NCI-H524 treated with DMSO at 0.1 percent for 48 hours (cell line): Measurements from ENCODE around the gene A3GALT2.

Experiments used
- DNase-seq: peaks from one replicate; lab custom pipeline; 2025; lab: John Stamatoyannopoulos, UW

A3GALT2 gene

GRCh38 chr1:33271666-33272505, 49.0 kb downstream of the A3GALT2 start:
- DNase-seq = no peak

- DNase-seq = no peak
Measured at GRCh38 chr1:33270808-33271465, 50.0 kb downstream of the A3GALT2 start.

- no peak for DNase-seq
Measured at GRCh38 chr1:33270379-33270778, 50.5 kb downstream of the A3GALT2 start.

- DNase-seq = no peak
Measured at GRCh38 chr1:33269621-33270020, 51.3 kb downstream of the A3GALT2 start.

- no peak for DNase-seq
Measured at GRCh38 chr1:33268927-33269610, 51.8 kb downstream of the A3GALT2 start.

- no peak for DNase-seq
Measured at GRCh38 chr1:33268457-33268856, 52.4 kb downstream of the A3GALT2 start.

GRCh38 chr1:33267468-33268205, 53.3 kb downstream of the A3GALT2 start:
- DNase-seq = no peak

- no peak for DNase-seq
Measured at GRCh38 chr1:33266766-33267165, 54.1 kb downstream of the A3GALT2 start.

GRCh38 chr1:33265780-33266605, 54.9 kb downstream of the A3GALT2 start:
- DNase-seq = no peak

GRCh38 chr1:33263890-33264504, 56.9 kb downstream of the A3GALT2 start:
- no peak for DNase-seq

GRCh38 chr1:33261344-33261743, 59.6 kb downstream of the A3GALT2 start:
- DNase-seq = no peak

GRCh38 chr1:33260439-33260838, 60.5 kb downstream of the A3GALT2 start:
- no peak for DNase-seq

GRCh38 chr1:33259879-33260278, 61.0 kb downstream of the A3GALT2 start:
- DNase-seq = no peak

GRCh38 chr1:33258788-33259274, 62.1 kb downstream of the A3GALT2 start:
- no peak for DNase-seq

- no peak for DNase-seq
Measured at GRCh38 chr1:33257772-33258712, 62.9 kb downstream of the A3GALT2 start.

- DNase-seq = no peak
Measured at GRCh38 chr1:33257207-33257771, 63.6 kb downstream of the A3GALT2 start.
